HG03521 (cell line): Measurements from ENCODE around the gene KNDC1.

ENCODE experiments used
- ATAC-seq: cut with Tn5 transposase; IDR thresholded peaks from one replicate; pipeline ENCODE4 v1.9.1; 2021; ENCODE audit warnings: mild to moderate bottlenecking, moderate library complexity; ENCODE audit not compliant: unreplicated experiment

The KNDC1 gene

GRCh38 chr10:133204226-133205015 is 44.4 kb downstream of the KNDC1 start:
- no peak for ATAC-seq

DNA sequence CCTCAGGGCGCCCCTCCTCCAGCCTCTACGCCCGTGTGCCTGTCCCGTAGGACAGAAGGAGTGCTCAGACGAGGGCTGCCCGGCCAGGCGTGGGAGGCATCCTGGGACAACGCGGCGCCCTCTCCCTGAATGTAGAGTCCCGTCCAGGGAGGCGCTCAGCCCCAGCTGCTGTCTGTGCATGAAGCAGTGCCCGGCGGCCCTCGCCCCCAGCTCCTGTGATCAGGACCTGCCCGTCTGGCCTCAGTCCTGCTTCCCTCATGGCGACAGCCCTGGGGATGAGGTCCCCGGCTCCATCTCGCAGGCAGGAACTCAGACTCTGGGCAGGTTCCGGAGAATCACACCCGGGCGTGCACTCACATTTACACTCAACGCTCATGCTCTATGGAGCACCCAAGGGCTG is 45.1 kb downstream of the KNDC1 start:
- ATAC-seq, result no peak

DNA sequence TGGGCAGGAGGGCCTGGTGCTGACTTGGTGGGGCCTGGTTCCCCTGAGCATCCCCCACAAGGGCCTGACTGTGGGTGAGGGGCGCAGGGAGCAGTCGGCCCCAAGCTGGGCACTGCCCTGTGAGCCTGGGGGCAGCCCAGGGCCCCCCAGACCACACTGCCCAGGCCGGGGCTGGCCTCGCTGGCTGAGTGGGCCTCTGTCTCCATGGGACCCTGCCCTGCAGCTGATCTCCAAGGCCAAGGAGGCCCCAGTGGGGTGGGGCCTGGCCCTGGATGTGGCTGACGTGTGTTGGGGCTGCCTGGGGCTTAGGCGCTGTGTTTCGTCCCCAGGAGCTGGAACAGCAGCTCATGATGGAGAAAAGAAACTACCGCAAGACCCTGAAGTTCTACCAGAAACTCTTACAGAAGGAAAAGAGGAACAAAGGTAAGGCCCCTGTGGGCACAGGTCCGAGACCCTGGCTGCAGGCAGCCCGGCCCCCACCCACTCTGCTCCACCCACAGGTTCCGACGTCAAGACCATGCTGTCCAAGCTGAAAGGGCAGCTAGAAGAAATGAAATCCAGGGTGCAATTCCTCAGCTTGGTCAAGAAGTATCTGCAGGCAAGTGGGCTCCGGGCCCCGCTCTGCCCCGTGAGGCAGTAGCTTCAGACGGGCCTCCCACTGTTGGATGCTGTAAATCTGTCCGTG is 46.5 kb downstream of the KNDC1 start:
- ATAC-seq, result no peak

- no peak for ATAC-seq
These were observed 47.1 kb downstream of the KNDC1 start for GRCh38 chr10:133207041-133207600.

DNA sequence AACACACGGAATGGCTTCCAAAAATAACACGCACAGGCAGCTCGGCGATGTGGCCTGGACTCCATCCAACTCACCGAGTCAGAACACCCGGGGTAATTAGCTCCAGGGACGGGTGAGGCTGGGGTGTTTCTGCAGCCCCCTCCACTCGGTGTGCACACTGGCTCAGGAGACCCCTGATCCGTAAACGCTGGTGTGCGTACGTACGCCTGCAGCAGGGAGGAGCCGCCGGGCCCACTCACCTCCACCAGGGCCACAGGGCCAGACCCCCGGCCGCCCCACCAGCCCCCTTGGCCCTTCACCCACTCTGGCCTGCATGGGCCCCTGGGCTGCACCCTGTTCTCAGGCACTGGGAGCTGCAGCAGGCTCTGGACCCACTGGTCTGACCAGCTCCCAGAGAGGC is 47.6 kb downstream of the KNDC1 start:
- ATAC-seq, result no peak

- ATAC-seq, result no peak
These were observed 48.4 kb downstream of the KNDC1 start for GRCh38 chr10:133208466-133208865.

DNA sequence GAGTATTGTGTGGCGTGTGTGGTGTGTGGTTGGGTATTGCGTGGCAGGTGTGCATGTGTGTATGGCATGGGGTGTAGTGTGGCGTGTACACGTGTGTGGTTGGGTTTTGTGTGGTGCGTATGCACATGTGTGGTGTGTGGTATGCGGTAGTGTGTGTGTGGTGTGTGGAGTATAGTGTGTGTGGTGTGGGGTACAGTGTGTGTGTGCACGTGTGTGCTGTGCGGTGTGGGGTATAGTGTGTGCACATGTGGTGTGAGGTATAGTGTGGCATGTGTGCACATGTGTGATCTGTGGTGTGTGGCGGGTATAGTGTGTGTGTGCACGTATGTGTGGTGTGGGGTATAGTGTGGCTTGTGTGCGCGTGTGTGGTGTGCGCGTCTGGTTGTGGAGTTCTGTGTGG is 49.1 kb downstream of the KNDC1 start:
- no peak for ATAC-seq

- no peak for ATAC-seq
These were observed 49.6 kb downstream of the KNDC1 start for GRCh38 chr10:133209641-133210040.

DNA sequence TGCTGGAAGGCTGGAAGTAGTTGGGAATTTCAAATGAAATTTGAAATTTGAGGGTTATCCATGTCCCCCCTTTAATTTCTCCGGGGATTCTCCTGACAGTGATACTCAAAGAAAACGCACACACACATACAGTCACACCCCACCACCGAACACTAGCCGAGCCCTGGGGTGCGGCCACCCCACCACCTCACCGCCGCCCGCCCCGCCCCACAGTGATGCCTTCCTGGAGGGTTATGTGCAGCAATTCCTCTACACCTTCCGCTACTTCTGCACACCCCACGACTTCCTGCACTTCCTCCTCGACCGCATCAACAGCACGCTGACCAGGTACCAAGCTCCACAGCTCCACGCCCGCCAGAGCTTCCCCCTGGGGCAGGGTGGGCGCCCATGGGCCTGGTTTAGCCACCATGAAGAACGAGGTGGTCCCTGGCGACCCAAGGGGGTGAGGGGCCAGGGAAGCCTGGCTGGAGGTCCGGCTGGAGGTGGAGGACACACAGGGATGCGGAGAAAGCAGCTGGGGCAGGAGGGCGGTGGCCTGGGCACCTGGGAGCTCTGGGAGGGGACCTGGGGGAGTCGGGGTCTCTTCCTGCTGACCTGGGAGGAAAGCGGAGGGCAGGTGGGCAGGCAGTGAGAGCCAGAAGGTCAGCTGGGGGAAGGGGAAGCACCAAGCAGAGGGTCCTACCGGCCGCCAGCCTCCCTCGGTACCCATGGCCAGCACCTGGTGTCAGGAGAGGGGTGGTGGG is 50.5 kb downstream of the KNDC1 start:
- no peak for ATAC-seq

DNA sequence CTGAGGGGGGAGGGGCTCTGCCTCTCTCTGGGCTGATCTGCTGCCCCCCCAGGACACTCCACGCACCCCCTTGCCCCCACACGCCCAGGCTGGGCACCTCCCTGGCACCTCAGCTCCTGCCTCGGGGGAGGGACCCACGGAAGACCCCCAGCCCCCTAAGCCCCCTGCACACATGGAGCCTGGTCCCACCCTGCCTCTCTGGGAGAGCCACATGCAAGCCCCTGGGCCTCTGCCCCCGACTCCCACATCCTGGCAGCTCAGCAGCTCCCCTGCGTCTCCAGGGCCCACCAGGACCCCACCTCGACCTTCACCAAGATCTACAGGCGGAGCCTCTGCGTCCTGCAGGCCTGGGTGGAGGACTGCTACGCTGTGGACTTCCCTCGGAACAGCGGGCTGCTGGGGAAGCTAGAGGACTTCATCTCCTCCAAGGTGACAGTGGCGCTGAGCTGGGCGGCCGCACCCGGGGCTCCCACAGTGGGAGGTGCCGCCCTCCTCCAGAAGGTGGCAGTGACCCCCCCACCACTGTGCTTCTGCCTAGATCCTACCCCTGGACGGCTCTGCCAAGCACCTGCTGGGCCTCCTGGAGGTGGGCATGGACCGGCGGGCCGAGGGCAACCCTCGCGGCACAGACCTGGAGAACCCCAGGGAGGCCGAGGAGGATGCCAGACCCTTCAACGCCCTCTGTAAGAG is 51.3 kb downstream of the KNDC1 start:
- ATAC-seq, result no peak

DNA sequence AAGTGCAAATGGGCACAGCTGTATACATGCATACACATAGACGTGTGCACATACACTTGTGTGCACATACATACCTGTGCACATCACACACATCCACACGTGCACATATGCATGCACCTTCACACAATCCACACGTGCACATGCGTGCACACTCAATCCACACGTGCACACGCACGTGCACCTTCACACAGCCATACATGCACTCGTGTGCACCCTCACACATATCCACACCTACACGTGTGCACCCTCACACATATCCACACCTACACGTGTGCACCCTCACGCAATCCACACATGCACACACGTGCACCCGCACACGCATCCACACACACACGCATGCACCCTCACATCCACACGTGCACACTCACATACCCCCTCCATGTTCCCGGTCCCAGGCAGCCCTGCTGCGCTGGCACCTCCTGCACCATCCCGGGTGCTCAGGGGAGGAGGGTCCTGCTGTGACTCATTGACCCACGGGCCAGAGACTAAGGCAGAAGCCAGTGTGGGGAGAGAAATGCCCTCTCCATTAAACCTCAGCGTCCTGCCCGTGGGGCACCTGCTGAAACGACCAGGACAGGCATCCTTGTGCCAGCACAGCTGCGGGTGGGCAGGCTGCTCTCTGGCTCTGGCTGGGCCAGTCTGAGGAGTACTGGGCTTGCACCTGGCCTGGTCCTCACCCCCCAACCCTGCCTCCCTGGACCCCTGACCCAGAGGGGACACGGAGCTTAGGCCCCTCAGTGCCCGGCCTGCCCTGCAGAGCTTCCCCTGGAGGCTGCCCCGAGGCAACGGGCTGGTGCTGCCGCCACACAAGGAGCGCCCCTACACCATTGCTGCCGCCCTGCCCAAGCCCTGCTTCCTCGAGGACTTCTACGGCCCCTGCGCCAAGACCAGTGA is 52.2 kb downstream of the KNDC1 start:
- ATAC-seq, result no peak

DNA sequence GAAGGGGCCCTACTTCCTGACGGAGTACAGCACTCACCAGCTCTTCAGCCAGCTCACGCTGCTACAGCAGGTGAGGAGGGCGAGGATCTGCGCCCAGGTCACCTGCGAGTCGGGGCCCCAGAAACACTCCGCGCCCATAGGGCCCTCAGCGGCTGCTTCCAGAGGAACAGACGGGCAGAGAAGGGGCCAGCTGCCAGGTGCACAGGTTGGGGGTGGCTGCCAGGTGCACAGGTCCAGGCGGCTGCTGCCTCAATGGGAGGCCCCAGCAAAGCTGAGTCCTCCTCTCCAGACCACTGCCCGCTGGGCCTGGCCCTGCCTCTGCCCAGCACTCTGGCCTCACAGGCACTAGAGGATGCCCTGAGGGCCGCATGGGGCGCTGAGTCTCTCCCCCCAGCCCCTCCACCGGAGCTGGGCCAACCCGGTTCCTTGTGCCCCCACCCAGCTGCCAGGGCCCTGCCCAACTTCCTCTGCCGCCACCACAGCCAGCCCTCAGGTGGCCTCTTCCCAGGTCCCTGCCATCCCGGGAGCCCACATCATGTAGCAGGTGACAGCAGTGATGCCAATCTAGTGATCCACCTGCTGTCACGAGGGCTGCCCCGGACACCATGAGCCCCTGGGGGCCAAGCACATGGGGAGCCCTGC is 53.0 kb downstream of the KNDC1 start:
- ATAC-seq, result no peak

- ATAC-seq, result no peak
These were observed 53.8 kb downstream of the KNDC1 start for GRCh38 chr10:133213641-133214467.

GRCh38 chr10:133214468-133215410 is 54.7 kb downstream of the KNDC1 start:
- no peak for ATAC-seq

DNA sequence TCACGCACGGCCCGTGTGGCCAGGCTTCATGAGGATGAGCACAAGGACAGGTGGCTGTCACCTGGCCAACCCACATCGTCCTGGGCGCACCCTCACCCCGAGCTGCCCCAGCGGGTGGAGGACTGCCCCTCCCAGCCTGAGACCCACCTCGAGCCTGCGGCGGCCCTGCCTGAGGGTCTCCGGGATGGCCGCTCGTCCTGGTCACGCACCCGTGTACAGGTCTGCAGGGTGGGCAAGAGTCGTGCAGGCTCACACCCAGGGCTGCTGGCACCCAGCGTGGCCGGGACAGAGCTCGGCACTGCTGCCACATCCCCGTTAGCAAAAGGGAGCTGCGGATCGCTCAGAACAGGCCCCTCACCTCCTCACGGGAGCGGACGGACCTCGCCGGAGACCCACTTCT is 55.6 kb downstream of the KNDC1 start:
- no peak for ATAC-seq

DNA sequence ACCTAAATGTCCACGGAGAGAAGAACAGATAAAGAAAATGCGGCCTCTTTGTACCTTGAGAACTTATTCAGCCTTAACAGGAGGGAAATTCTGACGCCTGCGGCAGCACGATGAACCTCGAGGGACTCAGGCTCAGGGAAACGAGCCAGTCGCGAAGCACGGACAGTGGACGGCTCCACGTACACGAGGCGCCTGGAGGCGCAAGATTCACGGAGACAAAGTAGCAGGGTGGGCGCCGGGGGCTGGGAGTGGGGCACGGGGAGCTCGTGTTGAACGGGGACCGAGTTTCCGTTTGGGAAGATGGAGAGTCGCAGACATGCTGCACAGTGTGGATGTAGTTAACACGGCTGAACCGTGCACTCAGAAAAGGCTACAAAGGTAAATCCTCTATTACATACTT is 56.8 kb downstream of the KNDC1 start:
- ATAC-seq, result no peak

- ATAC-seq, result no peak
These were observed 58.0 kb downstream of the KNDC1 start for GRCh38 chr10:133217800-133218589.
